ENCODE data around the gene RFK. TPM values are rescaled to one million over a fixed set of nuclear protein-coding genes. Genes with fewer than 3 reads are reported as not detected.

The RFK gene
- total and polyA plus RNA-seq, 11 donors, result 11.2 to 29.5 (median 23.6) TPM

DNA sequence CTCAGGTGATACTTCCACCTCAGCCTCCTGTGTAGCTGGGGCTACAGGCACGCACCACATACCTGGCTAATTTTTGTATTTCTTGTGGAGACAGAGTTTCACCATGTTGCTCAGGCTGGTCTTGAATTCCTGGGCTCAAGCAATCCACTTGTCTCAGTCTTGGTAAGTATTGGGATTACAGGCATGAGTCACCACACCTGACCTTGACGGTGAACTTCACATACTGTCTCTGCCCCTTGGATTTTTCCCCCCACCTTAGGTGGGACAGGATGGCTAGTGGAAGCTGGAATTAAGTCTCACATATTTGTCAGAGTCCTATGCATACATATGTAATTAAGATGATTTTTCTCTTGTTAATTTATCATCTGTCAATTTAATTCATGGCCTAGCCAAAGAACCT lies 20.9 kb upstream of the RFK start:
- 75 to 93% (median 90%) methylated on average over 2 of the region's 2 CpGs for WGBS, 4 donors
- intact Hi-C loops (cut with DNase I), result no loop called here
- Histone ChIP-seq H3K27me3 (no peaks in the 10 kb centered on the region), H3K4me1 (peaks cover 0 to 6% (median 0%) of the 10 kb centered on the region in 12 donors), H3K4me3 (no peak overlapping the region), H3K9me3 (peaks cover 0 to 22% (median 5%) of the 10 kb centered on the region in 12 donors), H3K36me3 (no peaks in the 10 kb centered on the region), H3K27ac (no peak overlapping the region)
- ATAC-seq (no peak), DNase-seq (no peak)
- no peak for TF ChIP-seq POLR2A (IDR thresholded peaks at IDR 0.05)
- no peak for TF ChIP-seq CTCF (IDR thresholded peaks at IDR 0.05)

- ATAC-seq (no peak), DNase-seq (no peak)
- intact Hi-C loops (cut with DNase I), result no loop called here
- Histone ChIP-seq H3K36me3 (no peaks in the 10 kb centered on the region), H3K27me3 (no peaks in the 10 kb centered on the region), H3K4me1 (peaks cover 0 to 6% (median 0%) of the 10 kb centered on the region in 12 donors), H3K27ac (no peak overlapping the region), H3K4me3 (no peak overlapping the region), H3K9me3 (peaks cover 0 to 22% (median 5%) of the 10 kb centered on the region in 12 donors)
- WGBS, 4 donors, result 61 to 76% (median 64%) methylated on average over 4 of the region's 4 CpGs
- TF ChIP-seq POLR2A (IDR thresholded peaks at IDR 0.05) (no peak), CTCF (IDR thresholded peaks at IDR 0.05) (no peak)
Observed at GRCh38 chr9:76414661-76415060, 20.4 kb upstream of the RFK start.

DNA sequence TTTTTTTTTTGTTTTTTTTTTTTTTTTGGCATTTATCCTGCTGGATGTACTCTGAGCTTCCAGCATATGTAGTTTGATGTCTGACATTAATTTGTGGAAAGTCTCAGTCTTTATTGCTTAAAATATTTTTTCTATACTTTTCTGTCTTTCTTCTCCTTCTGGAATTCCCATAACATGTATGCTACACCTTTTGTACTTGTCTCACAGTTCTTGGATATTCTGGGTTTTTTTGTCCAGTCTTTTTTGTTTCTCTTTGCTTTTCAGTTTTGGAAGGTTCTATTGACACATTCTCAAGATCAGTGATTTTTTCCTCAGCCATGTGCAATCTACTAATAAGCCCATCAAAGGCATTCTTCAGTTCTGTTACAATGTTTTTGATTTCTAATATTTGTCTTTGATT lies 19.4 kb upstream of the RFK start:
- TF ChIP-seq POLR2A (IDR thresholded peaks at IDR 0.05) (no peak), CTCF (IDR thresholded peaks at IDR 0.05) (no peak)
- Histone ChIP-seq H3K4me3 (no peak overlapping the region), H3K36me3 (no peaks in the 10 kb centered on the region), H3K9me3 (peaks cover 0 to 22% (median 5%) of the 10 kb centered on the region in 12 donors), H3K27ac (no peak overlapping the region), H3K27me3 (no peaks in the 10 kb centered on the region), H3K4me1 (peaks cover 0 to 6% (median 0%) of the 10 kb centered on the region in 12 donors)
- DNase-seq (no peak), ATAC-seq (no peak)
- intact Hi-C loops (cut with DNase I), result no loop called here

GRCh38 chr9:76412638-76413037 lies 18.4 kb upstream of the RFK start:
- H3K4me3 ChIP-seq, result no peak overlapping the region
- no peaks in the 10 kb centered on the region for H3K36me3 ChIP-seq
- intact Hi-C loops (cut with DNase I), result no loop called here
- H3K4me1 ChIP-seq, result peaks cover 0 to 6% (median 0%) of the 10 kb centered on the region in 12 donors
- no peak overlapping the region for H3K27ac ChIP-seq
- TF ChIP-seq POLR2A (IDR thresholded peaks at IDR 0.05), result no peak
- no peak for TF ChIP-seq CTCF (IDR thresholded peaks at IDR 0.05)
- peaks cover 0 to 22% (median 5%) of the 10 kb centered on the region in 12 donors for H3K9me3 ChIP-seq
- no peak for DNase-seq
- 42 to 60% (median 45%) methylated on average over 2 of the region's 2 CpGs for WGBS, 4 donors
- no peaks in the 10 kb centered on the region for H3K27me3 ChIP-seq
- ATAC-seq, result no peak

All from heart left ventricle (tissue), 16 donors.